ENCODE data around the gene SOX15. TPM values are rescaled to one million over a fixed set of nuclear protein-coding genes. Genes with fewer than 3 reads are reported as not detected.

The SOX15 gene
- total and polyA plus RNA-seq, 2 of the 13 experiments (the other 11 are each of a cell fraction or from before 2014, with no cell fraction given) = 0.07 to 0.18 TPM

- no peak for TF ChIP-seq ZBTB49 (CRISPR knock-in tag; IDR thresholded peaks at IDR 0.05; ENCODE audit: borderline replicate concordance)
- TF ChIP-seq, protein P1, sequence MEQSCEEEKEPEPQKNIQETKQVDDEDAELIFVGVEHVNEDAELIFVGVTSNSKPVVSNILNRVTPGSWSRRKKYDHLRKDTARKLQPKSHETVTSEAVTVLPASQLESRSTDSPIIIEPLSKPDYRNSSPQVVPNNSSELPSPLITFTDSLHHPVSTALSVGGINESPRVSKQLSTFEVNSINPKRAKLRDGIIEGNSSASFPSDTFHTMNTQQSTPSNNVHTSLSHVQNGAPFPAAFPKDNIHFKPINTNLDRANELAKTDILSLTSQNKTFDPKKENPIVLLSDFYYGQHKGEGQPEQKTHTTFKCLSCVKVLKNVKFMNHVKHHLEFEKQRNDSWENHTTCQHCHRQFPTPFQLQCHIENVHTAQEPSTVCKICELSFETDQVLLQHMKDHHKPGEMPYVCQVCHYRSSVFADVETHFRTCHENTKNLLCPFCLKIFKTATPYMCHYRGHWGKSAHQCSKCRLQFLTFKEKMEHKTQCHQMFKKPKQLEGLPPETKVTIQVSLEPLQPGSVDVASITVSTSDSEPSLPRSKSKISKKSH (CRISPR knock-in tag; IDR thresholded peaks at IDR 0.05; ENCODE audit: borderline replicate concordance) = 0 out of 2 replicates have a peak, but pooled peaks have one; percentile 40
- TF ChIP-seq ZNF10 (CRISPR knock-in tag; IDR thresholded peaks at IDR 0.05; ENCODE audit: borderline replicate concordance, low read depth) = no peak
- TF ChIP-seq ZNF607 (CRISPR knock-in tag; IDR thresholded peaks at IDR 0.05; ENCODE audit: borderline replicate concordance) = no peak
- TF ChIP-seq ZNF142 (CRISPR knock-in tag; IDR thresholded peaks at IDR 0.05) = no peak
- TF ChIP-seq FOXP4 (CRISPR knock-in tag; IDR thresholded peaks at IDR 0.05) = no peak; the same call in 1 of the 2 replicates
- TF ChIP-seq MED1 (CRISPR knock-in tag; IDR thresholded peaks at IDR 0.05) = peak; percentile 19; the same call in 1 of the 2 replicates
- TF ChIP-seq, protein P2, sequence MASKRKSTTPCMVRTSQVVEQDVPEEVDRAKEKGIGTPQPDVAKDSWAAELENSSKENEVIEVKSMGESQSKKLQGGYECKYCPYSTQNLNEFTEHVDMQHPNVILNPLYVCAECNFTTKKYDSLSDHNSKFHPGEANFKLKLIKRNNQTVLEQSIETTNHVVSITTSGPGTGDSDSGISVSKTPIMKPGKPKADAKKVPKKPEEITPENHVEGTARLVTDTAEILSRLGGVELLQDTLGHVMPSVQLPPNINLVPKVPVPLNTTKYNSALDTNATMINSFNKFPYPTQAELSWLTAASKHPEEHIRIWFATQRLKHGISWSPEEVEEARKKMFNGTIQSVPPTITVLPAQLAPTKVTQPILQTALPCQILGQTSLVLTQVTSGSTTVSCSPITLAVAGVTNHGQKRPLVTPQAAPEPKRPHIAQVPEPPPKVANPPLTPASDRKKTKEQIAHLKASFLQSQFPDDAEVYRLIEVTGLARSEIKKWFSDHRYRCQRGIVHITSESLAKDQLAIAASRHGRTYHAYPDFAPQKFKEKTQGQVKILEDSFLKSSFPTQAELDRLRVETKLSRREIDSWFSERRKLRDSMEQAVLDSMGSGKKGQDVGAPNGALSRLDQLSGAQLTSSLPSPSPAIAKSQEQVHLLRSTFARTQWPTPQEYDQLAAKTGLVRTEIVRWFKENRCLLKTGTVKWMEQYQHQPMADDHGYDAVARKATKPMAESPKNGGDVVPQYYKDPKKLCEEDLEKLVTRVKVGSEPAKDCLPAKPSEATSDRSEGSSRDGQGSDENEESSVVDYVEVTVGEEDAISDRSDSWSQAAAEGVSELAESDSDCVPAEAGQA (IDR thresholded peaks at IDR 0.05; ENCODE audit: low read depth) = no peak
- TF ChIP-seq, protein P2 (CRISPR knock-in tag; IDR thresholded peaks at IDR 0.05; ENCODE audit: borderline replicate concordance) = no peak
These were observed 40.2 kb upstream of the SOX15 start, which contains the start of gene SHBG (continued) for GRCh38 chr17:7629939-7630571.

Data from HepG2 (cell line).